Lung (tissue), 12 donors: ENCODE data around the gene CELSR1. TPM values are rescaled to one million over a fixed set of nuclear protein-coding genes. Genes with fewer than 3 reads are reported as not detected.
"Not testable (repeated sequence)": the region's sequence is repeated elsewhere in the genome, so short reads cannot be mapped to it uniquely, and the experiment has no call there.

Experiments
- ATAC-seq: fragments of 200-7000 bp; cut with Tn5 transposase; one replicate; pipeline ENCODE4 v1.9.1; 2020; ENCODE audit warnings: moderate number of reproducible peaks; ENCODE audit not compliant: insufficient read depth, low FRiP score
- DNase-seq, 3 donors: peaks; one replicate each; pipeline ENCODE4 v3.0.0-alpha.2; 2013 to 2017
- H3K27ac ChIP-seq, 2 donors: one replicate each; pipeline ENCODE4 v1.5.1; 2013; ENCODE audit warnings: mild to moderate bottlenecking in 2 of 2, moderate library complexity in 2 of 2, control low read depth in 1 of 2, inconsistent platforms in 1 of 2, low read depth in 1 of 2, low read length in 1 of 2
- H3K27me3 ChIP-seq, 3 donors: one replicate each; pipeline ENCODE4 v1.5.1; 2013; ENCODE audit warnings: low read length in 2 of 3; ENCODE audit not compliant: control insufficient read depth in 3 of 3, insufficient read depth in 3 of 3
- H3K36me3 ChIP-seq, 4 donors: one replicate each; pipeline ENCODE4 v1.5.1; 2013; ENCODE audit warnings: low read length in 4 of 4, mild to moderate bottlenecking in 1 of 4, moderate library complexity in 1 of 4; ENCODE audit not compliant: control insufficient read depth in 4 of 4, insufficient read depth in 4 of 4
- H3K4me1 ChIP-seq, 5 donors: one replicate each; pipeline ENCODE4 v1.5.1; 2013; ENCODE audit warnings: low read length in 5 of 5, mild to moderate bottlenecking in 2 of 5, moderate library complexity in 1 of 5; ENCODE audit not compliant: control insufficient read depth in 5 of 5, insufficient read depth in 5 of 5
- H3K4me3 ChIP-seq: one replicate; pipeline ENCODE4 v1.5.1; 2013; ENCODE audit warnings: mild to moderate bottlenecking, control low read depth, moderate library complexity
- H3K9ac ChIP-seq, 2 donors: one replicate each; pipeline ENCODE4 v1.5.1; 2013; ENCODE audit warnings: low read length in 2 of 2, control low read depth in 1 of 2; ENCODE audit not compliant: insufficient read depth in 1 of 2
- H3K9me3 ChIP-seq, 4 donors: one replicate each; pipeline ENCODE4 v1.5.1; 2013; ENCODE audit warnings: low read length in 3 of 4, mild to moderate bottlenecking in 1 of 4, moderate library complexity in 1 of 4; ENCODE audit not compliant: control insufficient read depth in 4 of 4, insufficient read depth in 3 of 4
- CTCF ChIP-seq: IDR thresholded peaks from 2 replicates; pipeline ENCODE4 v1.5.1; 2012; ENCODE audit warnings: mild to moderate bottlenecking; ENCODE audit errors: control extremely low read depth, extremely low read depth
- WGBS, 2 donors: extraction: QIAGEN DNeasy Blood & Tissue Kit; methylation state at CpG; one replicate each; pipeline ENCODE4 v1.1.7; 2013; 5-methylcytosine and 5-hydroxymethylcytosine counted together
- polyA plus RNA-seq, 2 donors: library from polyadenylated mRNA; stranded (reverse); fragments of 200-250 nt; gene quantifications; one replicate each; pipeline ENCODE4 v1.2.1, GENCODE V29; 2013
- total RNA-seq, 2 donors: library from RNA; depleted of rRNA in 1 of 2; stranded (reverse); fragments of >200 nt in 1 of 2; gene quantifications; one replicate each; pipeline ENCODE4 v1.2.1, GENCODE V29; 2014 to 2021
- donor health status: control.
- donor health status: control.
- donor health status: Bipolar disorder and iron deficiency.
- donor health status: healthy.
- donor health status: DM: yes; HTN: yes; CAD: no.

CELSR1 gene
- total and polyA plus RNA-seq, 4 donors: 14.0 to 65.9 (median 32.7) TPM

DNA sequence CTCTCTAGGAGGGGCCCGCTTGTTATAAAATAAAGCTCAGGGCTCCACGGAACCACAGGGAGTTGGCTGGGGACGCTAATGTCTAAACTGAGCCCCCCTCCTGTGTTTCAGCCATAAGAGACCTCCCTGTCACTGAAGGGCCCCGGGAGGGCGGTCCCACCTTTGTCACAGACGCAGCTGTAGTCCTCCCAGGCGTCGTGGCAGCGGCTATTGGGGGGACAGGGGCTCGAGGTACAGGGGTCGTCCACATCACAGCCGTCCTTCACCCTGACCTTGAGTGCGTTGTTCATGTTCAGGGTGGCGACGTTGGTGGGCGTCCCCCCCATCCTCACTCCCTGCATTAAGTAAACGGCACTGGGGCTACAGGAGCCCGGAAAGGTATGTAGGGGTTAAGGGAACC is 139.9 kb downstream of the CELSR1 start:
- 78 to 90% methylated on average over 18 of the region's 18 CpGs for WGBS, 2 donors
- no peak for DNase-seq
- peaks cover 0 to 18% (median 0%) of the 10 kb centered on the region in 4 donors for H3K36me3 ChIP-seq
- no peak for TF ChIP-seq CTCF
- no peaks in the 10 kb centered on the region for H3K9me3 ChIP-seq
- no peak overlapping the region for H3K4me3 ChIP-seq
- H3K27me3 ChIP-seq: no peaks in the 10 kb centered on the region
- no peaks in the 10 kb centered on the region for H3K4me1 ChIP-seq
- no peak overlapping the region for H3K9ac ChIP-seq
- H3K27ac ChIP-seq: no peak overlapping the region
- no peak for ATAC-seq

- not testable (repeated sequence) for H3K9ac ChIP-seq
- WGBS, 2 donors: 79 to 89% methylated on average over 5 of the region's 5 CpGs
These were observed 140.4 kb downstream of the CELSR1 start for GRCh38 chr22:46397049-46397448.

DNA sequence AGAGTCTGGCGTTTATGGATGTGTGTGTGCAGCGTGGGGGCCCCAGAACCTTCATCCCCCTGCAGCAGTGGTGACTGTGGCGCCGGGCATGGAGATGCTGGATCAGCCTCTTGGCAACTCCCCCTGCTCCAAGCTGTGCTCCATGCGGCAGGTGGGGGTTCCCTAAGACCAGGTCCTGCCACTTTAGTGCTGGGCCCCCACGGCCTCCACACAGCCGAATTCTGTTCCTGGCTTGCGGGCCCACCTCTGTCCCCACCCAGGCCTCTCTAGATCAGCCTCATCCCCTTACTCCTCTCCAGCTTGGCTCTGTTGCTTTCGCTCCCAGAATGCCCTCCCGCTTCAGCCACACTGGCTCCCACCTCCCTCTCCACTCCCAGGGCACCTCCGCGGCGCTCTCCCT is 142.3 kb downstream of the CELSR1 start:
- no peak for TF ChIP-seq CTCF
- Histone ChIP-seq H3K4me1 (peaks cover 0 to 7% (median 0%) of the 10 kb centered on the region in 5 donors), H3K9me3 (no peaks in the 10 kb centered on the region), H3K27me3 (no peaks in the 10 kb centered on the region), H3K9ac (no peak overlapping the region), H3K4me3 (no peak overlapping the region), H3K36me3 (peaks cover 0 to 20% (median 0%) of the 10 kb centered on the region in 4 donors), H3K27ac (no peak overlapping the region)
- no peak for DNase-seq
- no peak for ATAC-seq
- WGBS, 2 donors: 93 to 95% methylated on average over 13 of the region's 13 CpGs

More at GRCh38 chr22:46397049-46397448, 140.4 kb downstream of the CELSR1 start:
- not testable (repeated sequence) for H3K4me1 ChIP-seq, H3K9me3 ChIP-seq, H3K27ac ChIP-seq, H3K4me3 ChIP-seq, H3K27me3 ChIP-seq, DNase-seq, ATAC-seq
- H3K36me3 ChIP-seq: peaks cover 0 to 18% (median 0%) of the 10 kb centered on the region in 4 donors

DNA sequence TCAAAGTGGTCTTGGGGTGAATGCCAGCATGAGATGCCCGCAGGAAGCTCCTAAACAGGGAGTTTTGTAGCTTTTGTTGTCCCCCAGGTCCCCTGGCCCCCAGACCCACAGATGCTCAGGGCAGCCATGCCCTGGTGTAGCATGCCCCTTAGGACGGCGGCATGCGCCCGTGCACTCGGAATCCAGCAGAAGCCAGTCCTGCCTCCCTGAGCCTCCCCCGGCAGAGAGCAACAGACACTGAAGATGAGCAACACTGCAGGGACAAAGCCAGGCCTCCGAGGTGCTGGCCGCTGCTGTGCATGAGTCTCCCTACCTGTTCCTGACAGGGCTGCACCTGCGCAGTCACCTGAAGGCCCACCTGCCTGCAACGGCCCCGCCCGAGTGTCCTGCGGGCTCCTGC is 142.8 kb downstream of the CELSR1 start:
- no peak for TF ChIP-seq CTCF
- Histone ChIP-seq H3K27me3 (no peaks in the 10 kb centered on the region), H3K27ac (no peak overlapping the region), H3K4me3 (no peak overlapping the region), H3K9ac (no peak overlapping the region), H3K4me1 (peaks cover 0 to 7% (median 0%) of the 10 kb centered on the region in 5 donors), H3K36me3 (peaks cover 0 to 21% (median 0%) of the 10 kb centered on the region in 4 donors), H3K9me3 (no peaks in the 10 kb centered on the region)
- WGBS, 2 donors: 94 to 96% methylated on average over 14 of the region's 14 CpGs
- ATAC-seq (no peak), DNase-seq (no peak)
